Measurements from ENCODE around the gene TRIP10. TPM values are rescaled to one million over a fixed set of nuclear protein-coding genes. Genes with fewer than 3 reads are reported as not detected.

TRIP10 gene
- total and polyA plus RNA-seq, 2 of the 8 experiments (the other 6 are each of a cell fraction or from before 2014, with no cell fraction given): 27.8 to 69.5 TPM

- TF ChIP-seq RNF2 (IDR thresholded peaks at IDR 0.05; ENCODE audit: borderline replicate concordance, low read depth, low read length, missing control alignments, poor library complexity, severe bottlenecking): no peak
- no peak for TF ChIP-seq SAP30 (IDR thresholded peaks at IDR 0.05; ENCODE audit: insufficient read depth, insufficient replicate concordance, low read length)
- TF ChIP-seq CTCF (IDR thresholded peaks at IDR 0.05; ENCODE audit: control extremely low read depth in 1 of 3, insufficient read depth in 1 of 3, low read depth in 1 of 3, low read length in 3 of 3): no peak
Observed at GRCh38 chr19:6743714-6744380, 4.4 kb downstream of the TRIP10 start (continued).
